ENCODE data around the gene ODAM.

- TF ChIP-seq, protein P1, sequence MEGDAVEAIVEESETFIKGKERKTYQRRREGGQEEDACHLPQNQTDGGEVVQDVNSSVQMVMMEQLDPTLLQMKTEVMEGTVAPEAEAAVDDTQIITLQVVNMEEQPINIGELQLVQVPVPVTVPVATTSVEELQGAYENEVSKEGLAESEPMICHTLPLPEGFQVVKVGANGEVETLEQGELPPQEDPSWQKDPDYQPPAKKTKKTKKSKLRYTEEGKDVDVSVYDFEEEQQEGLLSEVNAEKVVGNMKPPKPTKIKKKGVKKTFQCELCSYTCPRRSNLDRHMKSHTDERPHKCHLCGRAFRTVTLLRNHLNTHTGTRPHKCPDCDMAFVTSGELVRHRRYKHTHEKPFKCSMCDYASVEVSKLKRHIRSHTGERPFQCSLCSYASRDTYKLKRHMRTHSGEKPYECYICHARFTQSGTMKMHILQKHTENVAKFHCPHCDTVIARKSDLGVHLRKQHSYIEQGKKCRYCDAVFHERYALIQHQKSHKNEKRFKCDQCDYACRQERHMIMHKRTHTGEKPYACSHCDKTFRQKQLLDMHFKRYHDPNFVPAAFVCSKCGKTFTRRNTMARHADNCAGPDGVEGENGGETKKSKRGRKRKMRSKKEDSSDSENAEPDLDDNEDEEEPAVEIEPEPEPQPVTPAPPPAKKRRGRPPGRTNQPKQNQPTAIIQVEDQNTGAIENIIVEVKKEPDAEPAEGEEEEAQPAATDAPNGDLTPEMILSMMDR (IDR thresholded peaks at IDR 0.05) = no peak
- no peak for TF ChIP-seq POLR2A (IDR thresholded peaks at IDR 0.05)
- TF ChIP-seq EP300 (IDR thresholded peaks at IDR 0.05) = no peak
Measured at GRCh38 chr4:70158576-70158975, 36.9 kb upstream of the ODAM start.
